Omental fat pad (tissue), 4 donors: ENCODE data around the gene ARL15. TPM values are rescaled to one million over a fixed set of nuclear protein-coding genes. Genes with fewer than 3 reads are reported as not detected.

Source experiments
- ATAC-seq: fragments of 150-250 bp; one replicate; pipeline ENCODE4 v1.9.1; 2016; ENCODE audit warnings: mild to moderate bottlenecking, moderate library complexity; ENCODE audit not compliant: low FRiP score
- DNase-seq: peaks from one replicate; pipeline ENCODE4 v3.0.0-alpha.2; 2019; ENCODE audit warnings: low spot score
- CTCF ChIP-seq, 3 donors: fragments of 450-650 bp; IDR thresholded peaks; one replicate each; pipeline ENCODE4 v1.5.1; 2016 to 2017; ENCODE audit warnings: antibody characterized with exemption in 3 of 3, mild to moderate bottlenecking in 3 of 3, moderate library complexity in 2 of 3
- total RNA-seq, 4 donors: library from RNA; depleted of rRNA; stranded (reverse); fragments of >200 nt; gene quantifications; one replicate each; pipeline ENCODE4 v1.1.0, GENCODE V29; 2016

Gene ARL15
- total RNA-seq, 4 donors from 2014 or later = 18.9 to 39.2 (median 29.9) TPM

DNA sequence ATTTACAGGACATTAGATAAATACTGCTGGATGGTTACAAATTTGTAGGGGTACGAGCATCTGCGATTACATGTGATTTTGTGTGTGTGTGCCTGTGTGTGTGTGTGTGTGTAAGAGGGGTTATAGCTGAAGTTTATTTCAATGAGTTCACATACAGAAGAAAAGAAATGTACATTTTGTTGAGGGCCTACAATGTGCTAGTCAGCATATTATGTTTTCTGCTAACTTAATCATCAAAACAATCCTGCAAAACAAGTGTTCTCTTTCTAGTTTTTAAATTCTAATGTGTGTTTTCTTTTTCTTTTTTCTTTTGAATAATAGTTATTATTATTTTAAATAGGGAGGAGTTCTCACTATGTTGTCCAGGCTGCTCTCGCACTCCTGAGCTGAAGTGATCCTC is 305.7 kb downstream of the ARL15 start:
- DNase-seq (no peak), ATAC-seq (no peak)
- no peak for TF ChIP-seq CTCF (IDR thresholded peaks at IDR 0.05)

DNA sequence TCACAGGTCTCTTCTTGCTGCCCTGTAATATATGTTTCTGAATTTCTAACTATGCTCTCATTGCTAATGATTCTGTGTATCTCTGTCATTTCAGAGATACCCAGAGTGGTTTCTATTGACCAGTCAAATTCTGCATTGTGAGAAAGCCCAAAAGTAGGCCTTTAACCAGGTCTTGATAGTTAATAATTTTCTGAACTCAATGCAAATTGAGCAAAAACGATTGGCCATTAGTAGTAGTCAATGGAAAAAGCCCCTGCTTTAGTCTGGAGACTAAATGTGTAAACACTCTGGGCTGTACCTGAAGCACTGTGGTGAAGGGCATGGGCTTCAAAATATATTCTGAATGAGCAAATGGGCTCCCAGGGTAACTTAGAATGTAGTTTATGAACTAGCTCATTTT is 307.6 kb downstream of the ARL15 start:
- TF ChIP-seq CTCF (IDR thresholded peaks at IDR 0.05) = no peak
- DNase-seq (no peak), ATAC-seq (no peak)

DNA sequence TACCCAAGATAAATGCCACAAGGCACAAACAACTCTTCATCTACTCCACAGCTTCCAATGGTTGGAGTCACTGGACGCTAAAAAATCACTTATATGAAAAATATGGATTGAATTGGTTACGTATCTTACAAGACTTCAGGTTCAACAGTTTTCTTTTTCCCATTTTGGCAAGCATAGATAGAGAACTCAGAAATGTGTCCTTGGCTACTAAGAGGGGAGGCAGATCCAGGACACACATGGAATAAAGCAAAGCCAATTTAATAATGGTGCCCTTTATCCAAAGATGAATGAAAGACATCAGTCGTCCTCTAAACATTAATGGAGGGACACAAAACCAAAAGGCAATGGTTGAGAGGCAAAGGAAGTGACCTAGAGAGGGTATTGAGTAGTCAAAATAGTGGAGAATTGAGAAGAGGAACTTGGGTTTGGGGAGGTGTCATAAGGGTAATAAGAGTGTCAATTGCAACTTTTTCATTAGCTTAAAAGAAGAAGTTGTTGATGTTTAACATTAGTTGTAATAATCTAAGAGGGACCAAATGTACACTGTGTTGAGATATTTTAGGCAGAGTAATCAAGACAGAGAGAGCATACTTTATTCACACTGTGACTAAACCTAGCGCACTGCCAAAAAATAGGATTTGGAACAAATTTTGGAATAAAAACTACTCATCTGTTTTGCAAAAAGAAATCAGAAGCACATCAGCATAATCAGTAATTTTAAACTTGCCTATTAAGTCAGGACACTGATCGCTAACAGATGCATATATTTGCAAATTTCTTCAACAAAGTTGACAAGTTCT is 308.2 kb downstream of the ARL15 start:
- DNase-seq (no peak), ATAC-seq (no peak)
- no peak for TF ChIP-seq CTCF (IDR thresholded peaks at IDR 0.05)

- TF ChIP-seq CTCF (IDR thresholded peaks at IDR 0.05) = no peak
- ATAC-seq = no peak
- DNase-seq = no peak
These were observed 310.4 kb downstream of the ARL15 start for GRCh38 chr5:54000011-54000410.

GRCh38 chr5:53997736-53998627 is 312.4 kb downstream of the ARL15 start:
- no peak for DNase-seq
- TF ChIP-seq CTCF (IDR thresholded peaks at IDR 0.05) = no peak
- ATAC-seq = no peak

GRCh38 chr5:53996008-53996407 is 314.4 kb downstream of the ARL15 start:
- ATAC-seq (no peak), DNase-seq (no peak)
- no peak for TF ChIP-seq CTCF (IDR thresholded peaks at IDR 0.05)
